HG02970 (cell line): ENCODE measurements around the gene SERPINB1.
"Not testable (repeated sequence)": the region's sequence is repeated elsewhere in the genome, so short reads cannot be mapped to it uniquely, and the experiment has no call there.

Experiments used
- ATAC-seq: cut with Tn5 transposase; IDR thresholded peaks from one replicate; pipeline ENCODE4 v1.9.1; 2021; ENCODE audit warnings: mild to moderate bottlenecking, moderate library complexity, moderate number of reproducible peaks; ENCODE audit not compliant: unreplicated experiment, low FRiP score

SERPINB1 gene

GRCh38 chr6:2866171-2866846 lies 24.6 kb upstream of the SERPINB1 start:
- ATAC-seq: peak; percentile 47

- ATAC-seq: no peak
Observed at GRCh38 chr6:2865694-2866151, 24.1 kb upstream of the SERPINB1 start.

- no peak for ATAC-seq
Observed at GRCh38 chr6:2865270-2865669, 23.6 kb upstream of the SERPINB1 start.

GRCh38 chr6:2863901-2864300 lies 22.2 kb upstream of the SERPINB1 start:
- ATAC-seq: no peak

- ATAC-seq: peak; percentile 46
Observed at GRCh38 chr6:2862712-2863181, 21.1 kb upstream of the SERPINB1 start.

GRCh38 chr6:2861822-2862164 lies 20.1 kb upstream of the SERPINB1 start:
- no peak for ATAC-seq

GRCh38 chr6:2861060-2861821 lies 19.6 kb upstream of the SERPINB1 start:
- no peak for ATAC-seq

- not testable (repeated sequence) for ATAC-seq
Observed at GRCh38 chr6:2860706-2861059, 19.0 kb upstream of the SERPINB1 start.

GRCh38 chr6:2859798-2860705 lies 18.4 kb upstream of the SERPINB1 start:
- ATAC-seq: not testable (repeated sequence)

- no peak for ATAC-seq
Observed at GRCh38 chr6:2859185-2859700, 17.6 kb upstream of the SERPINB1 start.

GRCh38 chr6:2857580-2858337 lies 16.1 kb upstream of the SERPINB1 start:
- peak; percentile 43 for ATAC-seq

- ATAC-seq: no peak
Observed at GRCh38 chr6:2857185-2857579, 15.5 kb upstream of the SERPINB1 start.

- ATAC-seq: no peak
Observed at GRCh38 chr6:2855061-2855519, 13.4 kb upstream of the SERPINB1 start.

GRCh38 chr6:2854396-2854982 lies 12.8 kb upstream of the SERPINB1 start:
- no peak for ATAC-seq

- no peak for ATAC-seq
Observed at GRCh38 chr6:2853769-2854395, 12.2 kb upstream of the SERPINB1 start.

GRCh38 chr6:2853378-2853768 lies 11.7 kb upstream of the SERPINB1 start:
- ATAC-seq: not testable (repeated sequence)

GRCh38 chr6:2852921-2853322 lies 11.3 kb upstream of the SERPINB1 start:
- no peak for ATAC-seq

- ATAC-seq: no peak
Observed at GRCh38 chr6:2852514-2852855, 10.8 kb upstream of the SERPINB1 start.
